ENCODE data around the gene CRTC1. TPM values are rescaled to one million over a fixed set of nuclear protein-coding genes. Genes with fewer than 3 reads are reported as not detected.

Gene CRTC1
- total RNA-seq, 1 experiment from 2014 or later = 19.0 TPM

GRCh38 chr19:18674616-18675015 is 8.9 kb upstream of the CRTC1 start:
- Mint-ChIP-seq H3K36me3 (ENCODE audit: insufficient read depth in 1 of 3, low read depth in 3 of 3) (peaks cover 0 to 5% (median 0%) of the 10 kb centered on the region in 3 experiments; a peak in 2 of 7 replicates), H3K9me3 (no peaks in the 10 kb centered on the region), H3K27me3 (ENCODE audit: low read depth) (no peaks in the 10 kb centered on the region), H3K4me3 (no peak overlapping the region), H3K4me1 (peaks cover 12 to 23% of the 10 kb centered on the region in 2 experiments), H3K27ac (no peak overlapping the region)
- Histone ChIP-seq H4K20me1 (ENCODE audit: control insufficient read depth, insufficient read depth, insufficient read length) (no peaks in the 10 kb centered on the region), H3K23me2 (ENCODE audit: insufficient read length, low read depth, low read length, poor library complexity, severe bottlenecking) (no peaks in the 10 kb centered on the region), H3K4me1 (ENCODE audit: insufficient read depth, low read length) (no peaks in the 10 kb centered on the region; the same call in 1 of the 2 replicates), H3T11ph (ENCODE audit: low read length) (no peak overlapping the region), H3K4me2 (ENCODE audit: insufficient read depth, insufficient read length, low read length) (no peak overlapping the region), H3K9me3 (ENCODE audit: control insufficient read depth, low read depth, low read length) (no peaks in the 10 kb centered on the region), H3K23ac (ENCODE audit: insufficient read length, low read depth, low read length) (no peak overlapping the region), H2AFZ (ENCODE audit: low read length) (no peak overlapping the region), H3K4ac (ENCODE audit: low read depth, low read length) (no peak overlapping the region), H3K79me1 (ENCODE audit: insufficient read depth, low read depth, low read length, poor library complexity, severe bottlenecking) (no peaks in the 10 kb centered on the region), H3K9ac (ENCODE audit: extremely low read depth, insufficient read length, low read length) (no peak overlapping the region), H3K14ac (ENCODE audit: insufficient read depth, low read length) (no peak overlapping the region), H4K91ac (ENCODE audit: insufficient read length, low read depth, low read length) (no peak overlapping the region), H2BK12ac (ENCODE audit: insufficient read length, low read depth, low read length) (no peak overlapping the region), H3K79me2 (ENCODE audit: insufficient read depth, low read length) (no peaks in the 10 kb centered on the region), H3K27me3 (ENCODE audit: insufficient read depth, low read length) (no peaks in the 10 kb centered on the region), H3K56ac (ENCODE audit: insufficient read length, low read depth, low read length) (no peak overlapping the region), H2BK120ac (ENCODE audit: low read depth, low read length, poor library complexity, severe bottlenecking) (no peak overlapping the region), H2BK5ac (ENCODE audit: insufficient read length, low read length) (no peak overlapping the region), H2AK5ac (ENCODE audit: insufficient read length, low read length) (no peak overlapping the region), H4K8ac (replicated peaks; ENCODE audit: insufficient read length, low read depth, low read length) (no peak overlapping the region), H2BK15ac (ENCODE audit: low read depth, low read length) (no peak overlapping the region), H3K27ac (ENCODE audit: insufficient read length, low read depth, low read length) (no peak overlapping the region), H3K18ac (ENCODE audit: insufficient read length, low read depth, low read length) (no peak overlapping the region), H2BK20ac (ENCODE audit: low read depth, low read length, poor library complexity, severe bottlenecking) (no peak overlapping the region), H4K5ac (ENCODE audit: insufficient read length, low read depth, low read length) (no peak overlapping the region)
- WGBS (ENCODE audit: extremely low coverage, insufficient read length, low lambda C conversion rate) = no CpG with 5 or more reads among the region's 11 CpGs
- TF ChIP-seq CTCF (conservative IDR thresholded peaks at IDR 0.05) = no peak
- DNase-seq = no peak

Measured in H9 (cell line).